ENCODE measurements around the gene ATP5PD. TPM values are rescaled to one million over a fixed set of nuclear protein-coding genes. Genes with fewer than 3 reads are reported as not detected.

ATP5PD gene
- total RNA-seq, 1 donor from 2014 or later, result 153 TPM

DNA sequence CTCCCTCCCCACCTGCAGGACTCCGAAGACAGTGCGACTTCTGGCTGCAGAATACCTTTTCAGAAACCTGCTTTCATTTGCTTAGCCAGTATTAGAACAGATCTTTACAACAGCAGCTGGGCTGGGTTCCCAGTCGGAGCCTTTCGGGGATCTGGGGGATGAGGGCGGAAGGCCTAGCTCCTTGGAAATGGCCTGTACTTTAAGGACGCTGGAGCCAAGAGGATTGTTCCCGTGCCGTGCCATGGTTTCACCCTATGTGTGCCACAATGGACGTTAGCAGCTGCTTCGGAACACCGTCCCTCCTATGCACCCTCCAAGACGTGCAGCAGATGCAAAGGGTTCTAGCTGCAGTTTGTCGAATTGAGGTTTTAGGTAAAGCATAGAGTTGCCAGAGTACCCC is 16.4 kb upstream of the ATP5PD start:
- peaks cover 25% of the 10 kb centered on the region for H3K36me3 Mint-ChIP-seq
- no peak overlapping the region for H3K4me3 Mint-ChIP-seq
- H3K4me1 Mint-ChIP-seq, result no peaks in the 10 kb centered on the region
- H3K27ac Mint-ChIP-seq, result no peak overlapping the region
- no peaks in the 10 kb centered on the region for H3K27me3 Mint-ChIP-seq (ENCODE audit: low read depth)
- DNase-seq (ENCODE audit: low spot score in 2 of 2, unreplicated experiment in 2 of 2), result no peak
- no peaks in the 10 kb centered on the region for H3K9me3 Mint-ChIP-seq
- TF ChIP-seq, protein P1, sequence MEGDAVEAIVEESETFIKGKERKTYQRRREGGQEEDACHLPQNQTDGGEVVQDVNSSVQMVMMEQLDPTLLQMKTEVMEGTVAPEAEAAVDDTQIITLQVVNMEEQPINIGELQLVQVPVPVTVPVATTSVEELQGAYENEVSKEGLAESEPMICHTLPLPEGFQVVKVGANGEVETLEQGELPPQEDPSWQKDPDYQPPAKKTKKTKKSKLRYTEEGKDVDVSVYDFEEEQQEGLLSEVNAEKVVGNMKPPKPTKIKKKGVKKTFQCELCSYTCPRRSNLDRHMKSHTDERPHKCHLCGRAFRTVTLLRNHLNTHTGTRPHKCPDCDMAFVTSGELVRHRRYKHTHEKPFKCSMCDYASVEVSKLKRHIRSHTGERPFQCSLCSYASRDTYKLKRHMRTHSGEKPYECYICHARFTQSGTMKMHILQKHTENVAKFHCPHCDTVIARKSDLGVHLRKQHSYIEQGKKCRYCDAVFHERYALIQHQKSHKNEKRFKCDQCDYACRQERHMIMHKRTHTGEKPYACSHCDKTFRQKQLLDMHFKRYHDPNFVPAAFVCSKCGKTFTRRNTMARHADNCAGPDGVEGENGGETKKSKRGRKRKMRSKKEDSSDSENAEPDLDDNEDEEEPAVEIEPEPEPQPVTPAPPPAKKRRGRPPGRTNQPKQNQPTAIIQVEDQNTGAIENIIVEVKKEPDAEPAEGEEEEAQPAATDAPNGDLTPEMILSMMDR (IDR thresholded peaks at IDR 0.05; ENCODE audit: unreplicated experiment), result no peak

DNA sequence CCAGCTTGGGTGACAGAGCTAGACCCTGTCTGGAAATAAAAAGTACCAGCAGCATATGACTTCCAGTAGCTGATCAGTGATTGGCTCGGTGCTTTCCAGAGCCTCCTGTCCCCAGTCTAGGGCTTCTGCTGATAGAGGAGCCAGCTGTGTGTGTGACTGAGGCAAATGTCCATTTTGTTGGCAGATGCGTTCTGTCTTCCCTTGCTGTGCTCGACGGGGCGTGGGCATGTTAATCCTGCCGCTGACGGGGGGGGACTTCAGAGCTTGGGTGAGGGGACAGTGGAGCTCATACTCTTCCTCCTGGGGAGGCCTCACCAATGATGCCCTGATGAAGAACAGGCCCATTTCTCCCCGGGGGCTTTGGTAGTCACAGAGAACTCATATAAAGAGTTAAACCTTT is 14.8 kb upstream of the ATP5PD start:
- H3K4me3 Mint-ChIP-seq, result no peak overlapping the region
- H3K36me3 Mint-ChIP-seq, result peaks cover 25% of the 10 kb centered on the region
- no peaks in the 10 kb centered on the region for H3K27me3 Mint-ChIP-seq (ENCODE audit: low read depth)
- H3K9me3 Mint-ChIP-seq, result no peaks in the 10 kb centered on the region
- no peak overlapping the region for H3K27ac Mint-ChIP-seq
- H3K4me1 Mint-ChIP-seq, result peaks cover under 1% of the 10 kb centered on the region
- TF ChIP-seq, protein P1 (IDR thresholded peaks at IDR 0.05; ENCODE audit: unreplicated experiment), result no peak
- no peak for DNase-seq (ENCODE audit: low spot score in 2 of 2, unreplicated experiment in 2 of 2)

DNA sequence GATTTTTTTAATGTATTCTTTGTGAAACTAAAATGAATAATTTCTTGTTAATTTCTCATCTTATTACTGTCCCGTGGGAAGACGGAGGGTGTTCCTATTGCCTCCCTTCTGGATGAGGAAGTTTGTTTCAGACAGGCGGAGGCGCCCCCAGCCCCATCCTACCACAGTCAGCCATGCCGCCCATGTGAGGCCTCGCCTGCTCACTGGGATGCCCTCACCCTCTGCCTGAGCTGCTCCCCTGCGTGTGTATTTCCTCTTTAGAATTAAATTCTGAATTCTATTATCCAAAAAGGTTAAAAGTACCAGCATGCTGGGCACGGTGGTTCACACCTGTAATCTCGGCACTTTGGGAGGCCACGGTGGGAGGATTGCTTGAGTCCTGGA is 14.3 kb upstream of the ATP5PD start:
- no peaks in the 10 kb centered on the region for H3K9me3 Mint-ChIP-seq
- H3K27me3 Mint-ChIP-seq (ENCODE audit: low read depth), result no peaks in the 10 kb centered on the region
- no peak overlapping the region for H3K4me3 Mint-ChIP-seq
- TF ChIP-seq, protein P1 (IDR thresholded peaks at IDR 0.05; ENCODE audit: unreplicated experiment), result no peak
- peaks cover 25% of the 10 kb centered on the region for H3K36me3 Mint-ChIP-seq
- DNase-seq (ENCODE audit: low spot score in 2 of 2, unreplicated experiment in 2 of 2), result no peak
- H3K27ac Mint-ChIP-seq, result no peak overlapping the region
- peaks cover 7% of the 10 kb centered on the region for H3K4me1 Mint-ChIP-seq

DNA sequence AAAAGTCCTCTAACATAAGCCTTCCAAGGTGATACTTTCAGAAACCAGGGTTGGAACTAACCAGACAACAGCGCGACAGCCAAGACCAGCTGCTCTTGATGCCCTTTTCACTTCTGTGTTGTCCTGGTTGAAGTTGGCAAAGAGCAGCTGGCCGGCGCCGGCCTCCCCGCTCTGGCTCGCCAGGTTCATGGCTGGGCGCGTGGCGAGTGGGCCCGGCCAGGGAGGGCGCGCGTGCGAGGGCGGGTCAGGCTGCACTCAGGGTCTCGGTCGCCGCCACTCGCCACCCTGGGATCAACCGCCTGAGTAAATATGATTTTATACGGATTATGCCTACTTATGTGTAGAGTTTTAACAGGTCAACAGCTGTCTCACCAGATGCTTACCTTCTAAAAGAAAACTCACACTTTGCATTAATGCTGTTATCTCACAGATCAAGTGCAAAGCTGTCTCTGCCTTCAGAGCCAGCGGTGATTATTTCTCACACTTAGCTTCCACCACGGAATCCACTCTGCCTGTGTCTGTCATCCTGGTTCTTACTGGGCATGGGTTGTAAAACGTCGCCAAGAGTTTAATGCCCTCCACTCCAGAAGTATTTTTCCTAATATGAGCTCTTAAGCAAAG is 13.8 kb upstream of the ATP5PD start:
- Mint-ChIP-seq H3K4me1 (peaks cover 10% of the 10 kb centered on the region), H3K9me3 (no peaks in the 10 kb centered on the region), H3K27me3 (ENCODE audit: low read depth) (no peaks in the 10 kb centered on the region), H3K36me3 (peaks cover 27% of the 10 kb centered on the region), H3K4me3 (no peak overlapping the region), H3K27ac (no peak overlapping the region)
- TF ChIP-seq, protein P1 (IDR thresholded peaks at IDR 0.05; ENCODE audit: unreplicated experiment), result no peak
- DNase-seq (ENCODE audit: low spot score in 2 of 2, unreplicated experiment in 2 of 2), result no peak

DNA sequence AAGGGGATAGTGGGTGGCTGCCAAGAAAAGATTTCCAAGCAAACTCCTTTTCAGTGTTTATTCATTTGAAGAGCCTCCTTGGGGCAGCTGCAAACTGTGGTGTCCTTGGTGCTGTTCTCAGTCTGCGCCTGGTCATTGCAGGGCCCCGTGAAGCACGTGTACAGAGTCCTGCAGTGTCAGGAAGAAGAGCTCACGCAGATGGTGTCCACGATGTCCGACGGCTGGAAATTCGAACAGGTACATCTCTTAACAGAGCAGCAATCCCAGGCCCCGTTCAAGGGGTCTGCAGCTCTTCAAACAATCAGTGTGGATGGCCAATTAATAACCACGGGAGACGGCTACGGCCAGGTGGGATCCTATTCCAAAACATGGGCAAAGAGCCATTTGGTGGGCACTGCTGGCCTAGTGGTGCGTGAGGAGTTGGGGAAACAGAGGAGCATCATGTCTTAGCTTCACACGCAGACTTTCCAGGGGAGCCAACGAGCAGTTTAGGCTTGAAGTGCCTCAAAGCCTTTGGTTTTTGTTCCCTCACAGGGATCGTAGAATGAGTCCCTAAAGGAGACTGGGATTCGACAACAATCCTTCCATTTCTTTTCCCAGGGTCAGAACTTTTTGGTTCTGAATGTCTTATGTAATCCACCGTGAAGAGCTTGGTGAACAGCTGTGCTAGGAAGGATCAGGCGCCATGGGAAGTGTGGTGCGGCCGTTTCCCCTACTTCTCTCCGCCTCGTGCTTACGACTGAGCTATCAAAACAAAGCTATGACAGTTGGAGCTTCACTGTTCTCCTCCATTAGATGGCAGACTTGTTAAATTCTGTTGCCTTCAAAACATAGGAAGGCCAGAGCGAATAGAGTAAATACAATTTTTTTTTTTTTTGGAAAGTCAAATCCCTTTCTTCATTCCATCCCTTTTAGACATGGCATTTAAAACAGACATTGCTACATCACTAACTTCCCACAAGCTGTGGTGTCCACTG is 12.9 kb upstream of the ATP5PD start:
- Mint-ChIP-seq H3K36me3 (peaks cover 29% of the 10 kb centered on the region), H3K27ac (no peak overlapping the region), H3K4me1 (peaks cover 10% of the 10 kb centered on the region), H3K27me3 (ENCODE audit: low read depth) (no peaks in the 10 kb centered on the region), H3K9me3 (no peaks in the 10 kb centered on the region), H3K4me3 (no peak overlapping the region)
- no peak for DNase-seq (ENCODE audit: low spot score in 2 of 2, unreplicated experiment in 2 of 2)
- TF ChIP-seq, protein P1 (IDR thresholded peaks at IDR 0.05; ENCODE audit: unreplicated experiment), result no peak
